Activated T-helper 1 cell treated with Interleukin-2 at 50 U/mL for 16 hours (primary cell): Measurements from ENCODE around the gene APOBEC3G.

ENCODE experiments used
- DNase-seq: peaks from one replicate; pipeline ENCODE4 v3.0.0-alpha.2; 2020; ENCODE audit warnings: low read depth

Gene APOBEC3G

DNA sequence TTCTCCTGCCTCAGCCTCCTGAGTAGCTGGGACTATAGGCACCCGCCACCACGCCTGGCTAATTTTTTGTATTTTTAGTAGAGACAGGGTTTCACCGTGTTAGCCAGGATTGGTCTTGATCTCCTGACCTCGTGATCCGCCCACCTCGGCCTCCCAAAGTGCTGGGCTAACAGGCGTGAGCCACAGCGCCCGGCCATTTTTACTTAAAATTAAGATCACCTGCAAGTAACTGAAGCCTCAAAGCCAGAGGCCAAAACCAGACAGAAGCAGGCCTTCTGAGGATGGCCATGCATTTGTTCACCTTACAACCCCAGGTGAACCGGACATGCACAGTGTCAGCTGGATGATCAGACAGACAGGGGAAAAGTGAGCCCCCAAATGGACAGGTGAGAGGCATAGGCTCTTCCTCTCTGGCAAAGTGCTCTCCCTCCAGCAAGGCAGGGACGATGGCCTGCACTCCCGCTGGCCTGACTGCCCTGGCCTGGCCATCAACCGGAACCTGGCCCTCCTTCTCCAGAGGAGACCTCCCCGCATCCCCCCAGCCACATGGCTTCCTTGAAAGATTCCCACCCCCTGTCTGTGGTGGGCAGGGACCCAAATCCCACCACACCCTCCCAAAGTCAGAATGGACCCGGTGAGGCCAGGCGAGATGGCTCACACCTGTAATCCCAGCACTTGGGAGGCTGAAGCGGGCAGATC is 45.8 kb downstream of the APOBEC3G start:
- no peak for DNase-seq

DNA sequence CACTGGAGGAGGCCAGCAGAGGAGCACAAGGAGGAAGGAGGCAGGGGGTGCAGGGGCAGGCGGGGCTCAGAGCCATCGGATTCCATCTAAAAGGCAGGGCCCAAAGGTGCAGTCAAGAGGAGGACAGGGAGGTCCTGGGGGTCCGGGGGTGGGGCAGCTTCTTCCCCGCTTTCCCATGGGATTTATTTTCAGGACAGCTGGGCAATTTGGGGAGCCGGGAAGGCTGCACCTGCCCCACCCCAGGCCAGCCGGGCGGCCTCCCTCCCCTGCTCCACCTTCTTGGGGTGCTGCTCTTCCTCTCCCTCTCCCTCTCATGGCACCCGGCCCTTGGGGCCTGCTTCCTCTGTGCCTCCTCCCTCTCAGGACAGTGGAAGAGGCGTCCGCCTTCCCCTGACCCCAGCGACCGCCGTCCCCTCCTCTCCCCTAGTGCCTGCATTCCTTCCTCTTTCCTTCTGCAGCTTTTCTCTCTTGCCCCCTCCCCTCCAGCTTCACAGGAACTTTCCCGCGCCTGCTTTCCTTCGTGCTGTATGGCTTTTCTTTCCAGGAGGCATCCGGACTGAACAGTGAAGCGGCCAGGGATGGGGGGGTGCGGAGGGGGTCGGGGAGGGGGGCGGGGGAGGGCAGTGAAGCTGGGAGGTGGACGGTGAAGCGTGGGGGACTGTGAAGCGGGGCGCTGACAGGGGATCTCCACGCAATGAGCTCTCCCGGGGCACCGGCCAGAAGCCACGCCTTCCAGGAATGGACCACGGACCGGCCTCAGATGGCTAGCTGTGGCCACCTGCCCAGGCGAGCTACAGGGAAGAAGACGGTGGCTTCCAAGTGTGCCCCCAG is 46.9 kb downstream of the APOBEC3G start:
- DNase-seq, result no peak

DNA sequence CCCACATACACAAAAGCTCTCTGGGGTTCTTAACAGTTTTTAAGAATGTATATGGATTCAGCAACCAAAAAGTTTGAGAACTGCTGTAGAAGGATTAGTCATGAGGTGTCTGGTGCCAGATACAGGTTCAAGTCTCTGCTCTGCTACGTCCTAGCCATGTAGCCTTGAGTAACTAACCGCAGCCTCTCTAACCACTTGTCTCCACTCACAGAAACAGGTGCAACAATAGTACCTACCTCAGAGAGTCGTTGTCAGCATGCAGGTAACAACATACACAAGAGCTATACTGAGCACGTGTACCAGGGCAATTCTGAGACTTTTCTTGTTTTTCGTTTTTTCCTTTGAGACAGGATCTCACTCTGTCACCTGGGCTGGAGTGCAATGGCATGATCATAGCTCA is 48.5 kb downstream of the APOBEC3G start:
- DNase-seq, result no peak

DNA sequence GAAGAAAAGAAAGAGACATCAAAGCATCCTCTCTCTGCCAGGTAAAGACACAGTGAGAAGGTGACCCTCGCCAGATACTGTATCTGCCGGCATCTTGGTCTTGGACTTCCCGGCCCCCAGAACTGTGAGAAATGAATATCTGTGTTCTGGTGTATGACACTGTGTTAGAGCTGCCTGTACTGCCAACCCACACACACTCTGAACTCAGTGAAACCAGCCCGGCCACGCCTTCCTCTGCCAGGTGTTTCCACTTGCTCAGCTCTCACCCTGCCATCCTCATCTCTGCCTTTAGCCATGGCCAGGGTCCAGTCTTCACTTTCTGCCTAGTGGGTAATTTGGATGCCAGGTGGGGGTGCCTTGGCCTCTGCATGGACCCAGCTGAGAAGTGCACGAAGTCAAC is 51.4 kb downstream of the APOBEC3G start:
- DNase-seq, result no peak

DNA sequence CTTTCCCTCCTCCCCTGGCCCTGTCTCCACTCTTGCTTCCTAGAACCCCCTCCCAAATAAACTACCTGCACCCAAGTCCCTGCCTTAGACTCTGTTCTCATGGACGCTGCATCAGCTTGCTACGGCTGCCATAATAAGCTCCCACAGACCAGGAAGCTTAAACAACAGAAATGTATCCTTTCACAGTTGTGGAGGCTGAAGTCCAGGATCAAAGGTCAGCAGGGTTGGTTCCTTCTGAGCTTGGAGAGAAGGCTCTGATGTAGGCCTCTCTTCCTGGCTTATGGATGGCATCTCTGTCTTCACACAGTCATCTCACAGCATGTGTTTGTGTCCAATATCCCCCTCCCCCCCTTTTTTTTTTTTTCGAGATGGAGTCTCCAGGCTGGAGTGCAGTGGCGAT is 52.0 kb downstream of the APOBEC3G start:
- no peak for DNase-seq

DNA sequence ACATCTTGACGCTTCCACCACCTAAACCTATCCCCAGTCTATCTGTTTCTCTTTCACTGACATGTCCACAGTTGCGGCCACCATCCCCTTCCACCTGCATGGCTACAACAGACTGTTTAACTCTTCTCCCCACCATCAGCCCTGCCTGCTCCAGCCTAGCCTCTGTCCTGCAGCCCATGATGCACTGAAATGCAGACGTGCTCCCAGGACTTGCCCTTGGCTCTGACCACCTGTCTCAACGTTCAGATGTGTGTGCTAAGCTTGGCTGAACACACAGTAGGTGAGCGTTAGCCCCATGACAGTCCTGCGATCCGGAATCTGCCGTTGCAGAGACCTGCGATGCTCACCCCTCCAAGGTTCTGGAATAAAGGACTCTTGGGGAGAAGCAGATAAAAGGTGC is 52.7 kb downstream of the APOBEC3G start:
- DNase-seq, result no peak

DNA sequence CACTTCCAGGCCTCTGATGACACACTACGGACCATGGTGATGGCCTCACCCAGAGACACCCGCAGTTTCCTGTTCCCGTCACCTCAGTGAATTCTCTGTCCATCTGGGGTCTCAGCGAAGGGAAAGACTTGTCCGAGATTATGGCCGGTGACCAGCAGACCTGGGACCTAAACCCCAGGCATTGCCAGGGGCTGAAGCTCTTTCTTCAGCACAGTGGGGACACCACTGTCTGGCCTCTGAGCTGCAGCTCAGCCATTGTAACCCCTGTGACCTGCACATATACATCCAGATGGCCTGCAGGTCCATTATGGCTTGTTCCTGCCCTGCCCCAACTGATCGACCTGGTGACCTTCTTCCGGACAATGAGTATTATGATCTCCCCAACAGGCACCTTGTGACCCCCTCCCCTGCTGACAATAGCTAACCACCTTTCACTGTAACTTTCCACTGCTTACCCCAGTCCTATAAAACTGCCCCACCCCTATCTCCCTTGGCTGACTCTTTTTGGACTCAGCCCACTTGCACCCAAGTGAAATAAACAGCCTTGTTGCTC is 53.2 kb downstream of the APOBEC3G start:
- DNase-seq, result no peak

DNA sequence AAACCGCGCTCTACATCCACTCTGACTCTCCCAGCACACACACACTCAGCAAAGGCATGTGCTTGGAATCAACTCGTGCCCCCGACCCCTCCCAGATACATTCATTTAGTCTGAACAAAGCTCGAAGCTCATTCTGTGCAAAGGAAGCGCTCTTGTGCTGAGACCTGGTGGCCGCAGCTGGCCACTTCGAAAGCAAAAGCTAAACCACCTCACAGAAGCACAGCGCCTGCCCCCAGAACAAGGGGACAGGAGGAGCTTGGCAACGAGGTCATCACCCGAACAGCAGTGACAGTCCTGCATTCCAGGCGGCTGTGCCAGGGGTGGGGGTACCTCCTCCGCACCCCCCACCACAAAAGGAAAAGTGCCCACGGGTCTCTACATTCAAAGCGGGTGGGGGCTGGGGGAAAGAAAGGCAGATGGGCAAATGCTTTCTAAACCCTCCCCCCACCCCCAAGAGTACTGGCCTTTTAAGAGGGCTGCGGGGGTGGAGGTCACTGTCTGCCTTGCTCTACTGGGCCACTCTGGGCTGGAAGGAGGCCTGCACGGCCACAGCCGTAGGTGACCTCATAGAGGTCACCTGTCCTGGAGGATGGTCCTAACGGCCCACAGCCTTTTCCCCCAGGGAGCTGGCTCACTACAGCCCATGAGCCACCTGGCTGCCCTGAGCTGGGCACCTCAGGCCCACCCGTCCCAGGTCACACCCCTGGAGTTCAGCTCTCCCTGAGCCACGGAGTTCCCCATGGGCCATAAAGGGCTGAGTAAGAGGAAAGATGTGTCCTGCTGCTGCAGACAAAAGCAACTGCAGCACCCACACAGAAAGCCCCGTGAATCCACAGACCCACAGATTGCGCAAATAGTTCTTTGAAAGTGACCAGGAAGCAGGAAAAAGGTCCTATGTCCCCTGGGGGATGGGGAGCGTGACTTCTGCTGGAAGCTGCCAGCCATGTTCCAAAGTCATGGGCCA is 54.1 kb downstream of the APOBEC3G start:
- DNase-seq, result no peak

DNA sequence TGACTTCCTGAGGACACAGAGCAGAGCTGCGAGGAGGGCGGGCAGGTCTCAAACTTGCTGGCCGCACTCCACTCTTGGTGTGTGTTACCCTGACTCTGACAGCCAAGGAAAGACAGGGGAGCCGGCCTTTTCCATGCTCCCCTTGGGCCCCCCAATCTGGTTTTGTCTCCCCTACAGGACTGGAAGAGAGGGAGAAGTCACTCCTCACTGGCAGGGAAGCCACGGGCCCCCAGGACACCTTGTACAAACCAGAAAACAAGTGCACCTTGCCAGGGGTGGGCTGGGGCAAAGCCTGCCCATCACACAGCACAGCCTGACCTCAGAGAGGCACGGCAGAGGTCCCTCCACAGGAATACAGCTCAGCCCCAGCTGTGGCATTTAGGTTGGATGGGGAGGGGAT is 55.2 kb downstream of the APOBEC3G start:
- DNase-seq, result no peak

DNA sequence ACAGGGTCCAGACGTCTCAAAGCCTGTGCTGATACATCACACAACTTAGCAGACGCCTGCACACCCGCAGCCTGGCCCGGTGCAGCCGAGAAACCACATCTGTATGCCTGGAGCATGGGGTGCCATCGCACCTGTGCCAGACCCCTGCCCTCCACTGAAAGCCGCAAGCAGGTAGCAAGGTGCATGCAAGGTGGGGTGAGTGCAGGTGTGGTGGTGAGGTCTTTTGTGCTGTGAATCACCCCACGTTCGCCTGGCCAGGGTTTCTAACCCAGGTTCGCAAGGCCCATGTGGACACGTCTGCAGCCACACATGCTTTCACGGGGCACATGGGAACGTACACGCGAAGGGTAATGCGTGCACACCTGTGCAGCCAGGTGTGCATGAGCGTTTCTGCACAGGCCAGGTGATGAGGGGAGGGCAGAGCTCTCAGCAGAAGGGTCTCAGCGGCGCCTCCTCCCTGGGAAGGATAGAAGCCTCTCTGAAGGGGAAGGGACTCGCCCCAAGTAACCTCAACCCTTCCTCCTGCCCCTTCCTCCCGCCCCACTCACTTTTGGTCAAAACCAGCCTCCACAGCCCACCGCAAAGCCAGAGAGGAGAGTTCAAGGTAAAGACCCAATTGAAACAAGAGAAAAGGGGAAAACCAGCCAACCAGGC is 55.9 kb downstream of the APOBEC3G start:
- DNase-seq, result no peak

DNA sequence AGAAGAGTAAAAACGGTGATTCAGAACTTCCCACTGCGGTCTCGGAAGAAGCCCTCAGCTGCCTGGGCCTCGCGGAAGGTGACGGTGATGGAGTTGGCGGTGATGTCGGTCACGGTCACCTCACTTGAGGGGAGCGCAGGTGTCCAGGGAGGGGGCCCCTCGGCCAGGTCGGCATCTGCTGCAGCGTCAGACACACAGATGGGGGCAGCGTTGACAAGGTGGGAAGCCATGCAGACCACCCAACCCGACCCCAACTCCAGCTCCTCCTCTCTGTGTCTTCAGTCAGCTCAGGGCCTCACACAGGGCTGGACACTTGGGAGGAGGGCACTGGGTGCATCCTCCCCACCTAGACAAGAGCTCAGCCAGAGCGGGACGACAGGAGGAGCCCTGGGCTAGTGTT is 56.8 kb downstream of the APOBEC3G start:
- no peak for DNase-seq

DNA sequence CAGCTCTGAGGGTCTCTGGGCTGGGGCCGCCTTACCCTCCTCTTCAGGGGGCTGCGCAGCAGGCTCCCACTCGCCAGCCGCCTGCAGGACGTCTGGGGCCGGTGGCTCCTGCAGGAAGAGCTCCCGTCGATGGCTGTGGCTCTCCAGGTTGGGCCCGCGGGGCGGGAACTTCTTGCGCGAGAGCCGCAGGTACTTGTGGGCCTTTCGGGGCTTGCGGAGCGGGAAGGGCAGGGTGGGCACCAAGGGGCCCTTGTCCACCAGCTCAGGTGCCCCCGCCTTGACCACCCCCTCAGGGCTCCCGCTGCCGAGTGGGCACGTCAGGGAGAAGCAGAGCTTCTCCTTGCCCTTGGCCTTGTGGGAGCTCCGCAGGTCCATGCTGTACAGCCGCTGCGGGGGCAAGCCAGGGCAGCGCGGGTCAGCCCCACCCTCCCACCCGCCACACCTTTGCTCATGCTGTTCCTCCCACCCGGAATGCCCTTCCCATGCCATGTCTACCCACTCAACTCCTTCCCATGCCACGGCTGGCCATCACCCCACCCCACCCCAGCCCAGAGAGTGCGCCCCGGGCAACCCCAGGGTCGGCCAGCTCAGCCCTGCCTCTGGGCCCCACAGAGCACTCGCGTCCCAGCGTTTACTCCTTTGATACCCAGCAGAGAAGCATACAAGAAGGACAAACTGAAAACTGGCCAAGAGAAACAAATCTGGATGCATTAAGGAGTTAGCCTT is 57.5 kb downstream of the APOBEC3G start:
- no peak for DNase-seq

DNA sequence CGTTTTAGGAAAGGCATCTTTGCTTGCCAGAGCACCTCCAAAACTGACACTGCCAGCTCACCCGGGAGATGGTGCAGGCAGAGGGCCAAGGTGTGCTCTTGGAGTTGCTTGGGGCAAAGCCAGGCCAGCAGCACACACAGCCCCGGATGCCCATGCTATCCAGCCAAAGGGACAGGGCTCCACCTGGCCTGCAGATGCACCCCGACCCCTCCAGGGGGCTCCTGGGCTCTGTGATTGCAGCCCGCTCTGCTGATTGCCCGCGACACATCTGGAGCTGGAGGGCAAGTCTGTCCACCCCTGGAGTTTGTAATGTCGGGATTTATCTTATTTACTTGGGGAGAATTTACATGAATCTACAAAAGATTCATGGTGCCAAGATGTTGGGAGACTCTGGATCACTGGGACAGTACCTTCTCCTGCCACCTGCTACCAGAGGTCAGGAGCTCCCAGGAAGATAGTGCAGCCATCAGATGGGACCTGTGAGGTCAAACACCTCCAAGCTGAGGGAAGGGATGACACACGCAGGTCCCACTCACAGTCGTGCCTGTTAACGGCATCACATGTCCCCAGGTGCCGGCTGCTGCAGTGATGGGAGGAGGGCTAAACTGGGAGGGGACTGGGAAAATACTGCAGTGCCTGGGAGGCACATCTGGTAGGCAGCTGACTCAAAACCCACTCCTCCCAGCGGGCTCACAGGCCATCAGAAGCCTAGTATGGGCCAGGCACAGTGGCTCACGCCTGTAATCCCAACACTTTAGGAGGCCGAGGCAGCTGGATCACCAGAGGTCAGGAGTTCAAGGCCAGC is 58.2 kb downstream of the APOBEC3G start:
- no peak for DNase-seq

DNA sequence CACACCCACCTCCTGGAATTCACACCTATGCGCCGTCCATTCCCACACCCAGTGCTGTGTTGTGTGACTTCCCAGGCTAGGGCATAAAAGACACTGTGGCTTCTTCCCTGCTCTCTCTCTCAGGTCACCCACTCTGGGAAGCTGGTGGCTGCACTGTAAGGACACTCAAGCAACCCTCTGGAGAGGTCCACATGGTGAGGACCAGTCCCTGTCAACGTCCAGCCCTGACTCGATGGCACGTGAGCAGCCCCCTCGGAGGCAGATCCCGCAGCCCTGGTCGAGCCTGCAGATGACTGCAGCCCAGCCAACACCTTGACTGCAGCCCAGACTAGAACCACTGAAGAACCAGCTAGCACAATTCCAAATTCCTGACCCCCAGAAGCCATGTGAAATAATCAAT is 59.2 kb downstream of the APOBEC3G start:
- DNase-seq, result no peak
